Smooth muscle cell (in vitro differentiated cells): Measurements from ENCODE around the gene ATG7. TPM values are rescaled to one million over a fixed set of nuclear protein-coding genes. Genes with fewer than 3 reads are reported as not detected.

ENCODE experiments used
- DNase-seq: peaks from one replicate; lab custom pipeline; 2025; ENCODE audit not compliant: unreplicated experiment; lab: John Stamatoyannopoulos, UW
- H2AFZ ChIP-seq: fragments of 200-600 bp; sonication (generic); 2 replicates; pipeline ENCODE4 v1.6.0; 2016; ENCODE audit warnings: antibody characterized with exemption, low read depth, mild to moderate bottlenecking
- H3F3A ChIP-seq: fragments of 200-600 bp; sonication (generic); 2 replicates; pipeline ENCODE4 v1.6.0; 2017; ENCODE audit warnings: antibody characterized with exemption, low read depth
- H3K27ac ChIP-seq: fragments of 200-600 bp; sonication (generic); 2 replicates; pipeline ENCODE4 v1.5.1; 2016; ENCODE audit warnings: low read depth, mild to moderate bottlenecking
- H3K27me3 ChIP-seq: fragments of 200-600 bp; sonication (generic); 2 replicates; pipeline ENCODE4 v1.6.1; 2016; ENCODE audit warnings: low read depth, mild to moderate bottlenecking
- H3K36me3 ChIP-seq: fragments of 200-600 bp; sonication (generic); 2 replicates; pipeline ENCODE4 v1.5.1; 2016; ENCODE audit warnings: low read depth
- H3K4me1 ChIP-seq: fragments of 200-600 bp; sonication (generic); 2 replicates; pipeline ENCODE4 v1.5.1; 2016; ENCODE audit warnings: low read depth
- H3K4me2 ChIP-seq: fragments of 200-600 bp; sonication (generic); 2 replicates; pipeline ENCODE4 v1.6.0; 2016; ENCODE audit warnings: mild to moderate bottlenecking
- H3K4me3 ChIP-seq: fragments of 200-600 bp; sonication (generic); 2 replicates; pipeline ENCODE4 v1.5.1; 2016; ENCODE audit warnings: mild to moderate bottlenecking
- H3K79me2 ChIP-seq: fragments of 200-600 bp; sonication (generic); 2 replicates; pipeline ENCODE4 v1.6.0; 2016; ENCODE audit warnings: low read depth, mild to moderate bottlenecking
- H3K9ac ChIP-seq: fragments of 200-600 bp; sonication (generic); 2 replicates; pipeline ENCODE4 v1.6.0; 2016; ENCODE audit warnings: low read depth
- H3K9me3 ChIP-seq: fragments of 200-600 bp; sonication (generic); replicated peaks from 2 replicates; pipeline ENCODE4 v1.5.1; 2016; ENCODE audit warnings: low read depth
- H4K20me1 ChIP-seq: fragments of 200-600 bp; sonication (generic); 2 replicates; pipeline ENCODE4 v1.6.0; 2016; ENCODE audit warnings: low read depth
- CTCF ChIP-seq: fragments of 200-600 bp; sonication (generic); IDR thresholded peaks from 2 replicates; pipeline ENCODE4 v1.5.1; 2017; ENCODE audit warnings: borderline replicate concordance, mild to moderate bottlenecking, antibody characterized with exemption; ENCODE audit not compliant: insufficient read depth, poor library complexity, severe bottlenecking
- WGBS: methylation state at CpG from one replicate; pipeline ENCODE4 v1.1.7; 2016; ENCODE audit warnings: low lambda C conversion rate; 5-methylcytosine and 5-hydroxymethylcytosine counted together
- polyA plus RNA-seq: library from polyadenylated mRNA; unstranded; fragments of >200 nt; fragmentation: Nextera tagmentation; extraction: Ambion mirVana; gene quantifications from 2 replicates; pipeline ENCODE4 v1.2.1, GENCODE V29; 2016
- total RNA-seq: library from RNA; depleted of rRNA; stranded (reverse); fragments of >200 nt; gene quantifications from 2 replicates; pipeline ENCODE4 v1.2.3, GENCODE V29; 2014

The ATG7 gene
- total and polyA plus RNA-seq, 2 experiments from 2014 or later, result 19.4 to 40.3 TPM

- Histone ChIP-seq H2AFZ (no peak overlapping the region), H4K20me1 (peaks cover 33% of the 10 kb centered on the region)
- TF ChIP-seq CTCF, result no peak
These were observed 324.2 kb downstream of the ATG7 start for GRCh38 chr3:11596387-11596786.

GRCh38 chr3:11600501-11601282 lies 328.5 kb downstream of the ATG7 start:
- H3K9me3 ChIP-seq, result no peaks in the 10 kb centered on the region
- no peak for DNase-seq
- TF ChIP-seq CTCF, result no peak
- H3K27ac ChIP-seq, result peak overlapping the region; percentile 98
- no peak overlapping the region for H2AFZ ChIP-seq
- no peak overlapping the region for H3K4me3 ChIP-seq
- peaks cover 47% of the 10 kb centered on the region for H3K4me1 ChIP-seq
- no peaks in the 10 kb centered on the region for H4K20me1 ChIP-seq
- peaks cover 44% of the 10 kb centered on the region for H3F3A ChIP-seq
- H3K27me3 ChIP-seq, result no peaks in the 10 kb centered on the region
- WGBS, result 33% methylated on average over 17 of the region's 18 CpGs
- no peaks in the 10 kb centered on the region for H3K36me3 ChIP-seq
- peaks cover 78% of the 10 kb centered on the region for H3K79me2 ChIP-seq
- peak overlapping the region; percentile 67 for H3K4me2 ChIP-seq
- H3K9ac ChIP-seq, result peak overlapping the region; percentile 89

More at GRCh38 chr3:11596387-11596786, 324.2 kb downstream of the ATG7 start:
- Histone ChIP-seq H3K9me3 (no peaks in the 10 kb centered on the region), H3F3A (peaks cover 44% of the 10 kb centered on the region), H3K4me2 (no peak overlapping the region), H3K4me3 (no peak overlapping the region), H3K36me3 (no peaks in the 10 kb centered on the region), H3K27me3 (no peaks in the 10 kb centered on the region), H3K27ac (peak overlapping the region; percentile 98), H3K9ac (no peak overlapping the region), H3K4me1 (peaks cover 45% of the 10 kb centered on the region), H3K79me2 (peaks cover 78% of the 10 kb centered on the region)
- 84% methylated on average over 7 of the region's 7 CpGs for WGBS
- no peak for DNase-seq

- Histone ChIP-seq H3K9me3 (no peaks in the 10 kb centered on the region), H3K79me2 (peaks cover 78% of the 10 kb centered on the region), H2AFZ (no peak overlapping the region), H3K4me2 (peak overlapping the region; percentile 67), H3K4me3 (no peak overlapping the region), H3K4me1 (peaks cover 49% of the 10 kb centered on the region), H4K20me1 (no peaks in the 10 kb centered on the region), H3K27ac (peak overlapping the region; percentile 98), H3F3A (peaks cover 41% of the 10 kb centered on the region), H3K27me3 (no peaks in the 10 kb centered on the region), H3K36me3 (no peaks in the 10 kb centered on the region), H3K9ac (peak overlapping the region; percentile 89)
- no peak for TF ChIP-seq CTCF
- no peak for DNase-seq
- WGBS, result 51% methylated on average over 21 of the region's 21 CpGs
These were observed 329.4 kb downstream of the ATG7 start for GRCh38 chr3:11601446-11602238.
